Measurements from ENCODE around the gene ROGDI. TPM values are rescaled to one million over a fixed set of nuclear protein-coding genes. Genes with fewer than 3 reads are reported as not detected.

The ROGDI gene
- total and polyA plus RNA-seq, 2 of the 13 experiments (the other 11 are each of a cell fraction or from before 2014, with no cell fraction given) = 19.2 to 42.1 TPM

DNA sequence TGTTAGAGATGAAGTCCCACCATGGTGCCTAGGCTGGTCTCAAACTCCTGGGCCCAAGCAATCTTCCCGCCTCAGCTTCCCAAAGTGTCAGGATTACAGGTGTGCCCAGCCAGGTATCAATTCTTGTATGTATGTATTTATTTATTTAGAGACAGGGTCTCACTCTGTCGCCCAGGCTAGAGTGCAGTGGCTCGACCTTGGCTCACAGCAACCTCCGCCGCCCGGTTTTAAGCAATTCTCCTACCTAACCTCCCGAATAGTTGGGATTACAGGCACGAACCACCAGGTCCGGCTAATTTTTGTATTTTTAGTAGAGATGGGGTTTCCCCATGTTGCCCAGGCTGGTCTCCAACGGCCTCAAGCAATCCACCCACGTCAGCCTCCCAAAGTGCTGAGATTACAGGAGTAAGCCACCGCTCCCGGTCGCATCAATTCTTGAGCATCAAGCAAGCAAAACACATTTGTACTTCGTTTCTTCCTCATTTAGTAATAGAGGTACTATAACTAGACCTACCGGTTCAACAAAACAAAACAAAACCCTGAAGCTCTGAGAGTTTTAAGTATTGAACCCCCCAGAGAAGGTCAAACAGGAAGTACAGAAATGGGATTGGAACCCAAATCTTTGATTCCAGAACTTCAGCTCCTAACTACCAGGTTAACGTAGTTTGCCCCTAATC, 34.4 kb downstream of the ROGDI start:
- peaks cover 19% of the 10 kb centered on the region for H3K79me2 ChIP-seq (ENCODE audit: insufficient read depth, low read length)
- peaks cover 52% of the 10 kb centered on the region for H3K4me1 ChIP-seq (ENCODE audit: insufficient read depth, low read length)
- H3K4me2 ChIP-seq (ENCODE audit: low read depth, low read length) = peak overlapping the region; percentile 99
- no peak for FAIRE-seq
- BruUV-seq (replicated peaks) = no TSS peak
- H3K27me3 ChIP-seq (ENCODE audit: control insufficient read depth in 1 of 2, insufficient read depth in 2 of 2, low read length in 2 of 2) = no peaks in the 10 kb centered on the region; a peak in 2 of 5 replicates
- H3K9me3 ChIP-seq (ENCODE audit: low read length) = no peaks in the 10 kb centered on the region
- 0 out of 3 replicates have a peak, but pooled peaks have one; percentile 3 for ATAC-seq
- no peak for DNase-seq (ENCODE audit: low spot score)
- in situ Hi-C loops (cut with HindIII; ENCODE audit: extremely low pct_ligation_motif_present, low pct_unique_long_range_greater_than_20kb) (no loop called here), intact Hi-C loops (cut with micrococcal nuclease; ENCODE audit: unreplicated experiment) (loop anchor here (2.0 to 5.0 kb wide), 3 partner anchors 35 to 191 kb away; partner anchors contain the start of genes ROGDI and SEC14L5)
- H2AFZ ChIP-seq (ENCODE audit: low read length) = peak overlapping the region; percentile 60
- peak overlapping the region; percentile 77 for H3K27ac ChIP-seq (ENCODE audit: extremely low read length, insufficient read depth, low read length)
- peak overlapping the region; percentile 79 to 92 (median 91) for H3K4me3 ChIP-seq (replicated peaks in 1 of 3; ENCODE audit: insufficient read depth in 1 of 3, low read depth in 2 of 3, low read length in 3 of 3)
- CTCF ChIA-PET (ENCODE audit: low intra/inter-chr PET ratio, low total read pairs) = no interaction called here
- POLR2A ChIA-PET = interaction anchor here (0.8 to 3.1 kb wide), 16 partner anchors 11 to 190 kb away, joined by 3 to 40 read pairs (median 4); partner anchors contain the start of genes ANKS3, DNAAF8, PPL and ROGDI
- no peaks in the 10 kb centered on the region for H4K20me1 ChIP-seq (ENCODE audit: insufficient read depth, low read length)
- peaks cover 5 to 17% of the 10 kb centered on the region in 2 experiments; a peak in 3 of 5 replicates for H3K36me3 ChIP-seq (replicated peaks in 1 of 2; ENCODE audit: control insufficient read depth in 1 of 2, insufficient read depth in 2 of 2, low read length in 2 of 2)
- H3K9ac ChIP-seq (ENCODE audit: insufficient read depth, low read depth, low read length) = peak overlapping the region; percentile 92
- 4% methylated on average over 16 of the region's 17 CpGs for WGBS (ENCODE audit: low lambda C conversion rate)
- TF ChIP-seq, protein P1, sequence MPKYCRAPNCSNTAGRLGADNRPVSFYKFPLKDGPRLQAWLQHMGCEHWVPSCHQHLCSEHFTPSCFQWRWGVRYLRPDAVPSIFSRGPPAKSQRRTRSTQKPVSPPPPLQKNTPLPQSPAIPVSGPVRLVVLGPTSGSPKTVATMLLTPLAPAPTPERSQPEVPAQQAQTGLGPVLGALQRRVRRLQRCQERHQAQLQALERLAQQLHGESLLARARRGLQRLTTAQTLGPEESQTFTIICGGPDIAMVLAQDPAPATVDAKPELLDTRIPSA (CRISPR knock-in tag; IDR thresholded peaks at IDR 0.05; ENCODE audit: borderline replicate concordance) = 0 out of 2 replicates have a peak, but pooled peaks have one; percentile 62
- TF ChIP-seq SP2 (CRISPR knock-in tag; IDR thresholded peaks at IDR 0.05) (0 out of 2 replicates have a peak, but pooled peaks have one; percentile 12), RARG (CRISPR knock-in tag; IDR thresholded peaks at IDR 0.05; ENCODE audit: low read depth) (0 out of 2 replicates have a peak, but pooled peaks have one; percentile 53), BORCS8-MEF2B (CRISPR knock-in tag; IDR thresholded peaks at IDR 0.05) (no peak), ZNF44 (CRISPR knock-in tag; IDR thresholded peaks at IDR 0.05) (peak; percentile 66; the same call in 1 of the 2 replicates), KDM5A (IDR thresholded peaks at IDR 0.05; ENCODE audit: borderline replicate concordance, low read length) (peak; percentile 66; the same call in 1 of the 2 replicates), ZNF451 (CRISPR knock-in tag; IDR thresholded peaks at IDR 0.05) (no peak), PRMT3 (CRISPR knock-in tag; IDR thresholded peaks at IDR 0.05; ENCODE audit: borderline replicate concordance, low read depth) (0 out of 2 replicates have a peak, but pooled peaks have one; percentile 56), HHEX (CRISPR knock-in tag; IDR thresholded peaks at IDR 0.05) (no peak), ZNF703 (CRISPR knock-in tag; IDR thresholded peaks at IDR 0.05; ENCODE audit: borderline replicate concordance) (no peak), ZNF572 (CRISPR knock-in tag; IDR thresholded peaks at IDR 0.05) (no peak), ZMAT3 (CRISPR knock-in tag; conservative IDR thresholded peaks at IDR 0.05) (0 out of 2 replicates have a peak, but pooled peaks have one; percentile 14), ZNF816 (CRISPR knock-in tag; IDR thresholded peaks at IDR 0.05; ENCODE audit: borderline replicate concordance) (peak; percentile 77)
- TF ChIP-seq, protein P2, sequence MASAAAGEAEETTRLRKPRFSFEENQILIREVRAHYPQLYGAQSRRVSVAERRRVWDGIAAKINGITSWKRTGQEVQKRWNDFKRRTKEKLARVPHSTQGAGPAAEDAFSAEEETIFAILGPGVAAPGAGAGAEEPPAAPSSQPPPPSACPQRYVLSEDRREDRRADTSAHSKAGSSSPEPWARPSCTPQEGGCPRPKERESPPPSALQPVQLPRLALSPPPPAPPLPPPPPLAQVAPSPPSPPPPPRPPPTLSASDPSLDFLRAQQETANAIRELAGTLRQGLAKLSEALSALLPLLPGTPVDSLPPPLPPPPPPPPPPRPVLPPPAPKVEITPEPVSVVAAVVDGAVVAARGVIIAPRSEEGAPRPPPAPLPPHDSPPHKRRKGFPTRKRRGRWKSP (CRISPR knock-in tag; IDR thresholded peaks at IDR 0.05) = no peak
- TF ChIP-seq, protein P3, sequence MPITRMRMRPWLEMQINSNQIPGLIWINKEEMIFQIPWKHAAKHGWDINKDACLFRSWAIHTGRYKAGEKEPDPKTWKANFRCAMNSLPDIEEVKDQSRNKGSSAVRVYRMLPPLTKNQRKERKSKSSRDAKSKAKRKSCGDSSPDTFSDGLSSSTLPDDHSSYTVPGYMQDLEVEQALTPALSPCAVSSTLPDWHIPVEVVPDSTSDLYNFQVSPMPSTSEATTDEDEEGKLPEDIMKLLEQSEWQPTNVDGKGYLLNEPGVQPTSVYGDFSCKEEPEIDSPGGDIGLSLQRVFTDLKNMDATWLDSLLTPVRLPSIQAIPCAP (CRISPR knock-in tag; IDR thresholded peaks at IDR 0.05; ENCODE audit: low read depth) = no peak
- TF ChIP-seq, protein P4, sequence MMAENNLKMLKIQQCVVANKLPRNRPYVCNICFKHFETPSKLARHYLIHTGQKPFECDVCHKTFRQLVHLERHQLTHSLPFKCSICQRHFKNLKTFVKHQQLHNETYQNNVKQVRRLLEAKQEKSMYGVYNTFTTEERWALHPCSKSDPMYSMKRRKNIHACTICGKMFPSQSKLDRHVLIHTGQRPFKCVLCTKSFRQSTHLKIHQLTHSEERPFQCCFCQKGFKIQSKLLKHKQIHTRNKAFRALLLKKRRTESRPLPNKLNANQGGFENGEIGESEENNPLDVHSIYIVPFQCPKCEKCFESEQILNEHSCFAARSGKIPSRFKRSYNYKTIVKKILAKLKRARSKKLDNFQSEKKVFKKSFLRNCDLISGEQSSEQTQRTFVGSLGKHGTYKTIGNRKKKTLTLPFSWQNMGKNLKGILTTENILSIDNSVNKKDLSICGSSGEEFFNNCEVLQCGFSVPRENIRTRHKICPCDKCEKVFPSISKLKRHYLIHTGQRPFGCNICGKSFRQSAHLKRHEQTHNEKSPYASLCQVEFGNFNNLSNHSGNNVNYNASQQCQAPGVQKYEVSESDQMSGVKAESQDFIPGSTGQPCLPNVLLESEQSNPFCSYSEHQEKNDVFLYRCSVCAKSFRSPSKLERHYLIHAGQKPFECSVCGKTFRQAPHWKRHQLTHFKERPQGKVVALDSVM (CRISPR knock-in tag; IDR thresholded peaks at IDR 0.05) = peak; percentile 13; the same call in 1 of the 2 replicates
- TF ChIP-seq, protein P5, sequence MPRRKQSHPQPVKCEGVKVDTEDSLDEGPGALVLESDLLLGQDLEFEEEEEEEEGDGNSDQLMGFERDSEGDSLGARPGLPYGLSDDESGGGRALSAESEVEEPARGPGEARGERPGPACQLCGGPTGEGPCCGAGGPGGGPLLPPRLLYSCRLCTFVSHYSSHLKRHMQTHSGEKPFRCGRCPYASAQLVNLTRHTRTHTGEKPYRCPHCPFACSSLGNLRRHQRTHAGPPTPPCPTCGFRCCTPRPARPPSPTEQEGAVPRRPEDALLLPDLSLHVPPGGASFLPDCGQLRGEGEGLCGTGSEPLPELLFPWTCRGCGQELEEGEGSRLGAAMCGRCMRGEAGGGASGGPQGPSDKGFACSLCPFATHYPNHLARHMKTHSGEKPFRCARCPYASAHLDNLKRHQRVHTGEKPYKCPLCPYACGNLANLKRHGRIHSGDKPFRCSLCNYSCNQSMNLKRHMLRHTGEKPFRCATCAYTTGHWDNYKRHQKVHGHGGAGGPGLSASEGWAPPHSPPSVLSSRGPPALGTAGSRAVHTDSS (CRISPR knock-in tag; conservative IDR thresholded peaks at IDR 0.05) = no peak
